ENCODE data around the gene CCT5. TPM values are rescaled to one million over a fixed set of nuclear protein-coding genes. Genes with fewer than 3 reads are reported as not detected.

The CCT5 gene
- total RNA-seq = 328 and 332 TPM in 2 replicates

DNA sequence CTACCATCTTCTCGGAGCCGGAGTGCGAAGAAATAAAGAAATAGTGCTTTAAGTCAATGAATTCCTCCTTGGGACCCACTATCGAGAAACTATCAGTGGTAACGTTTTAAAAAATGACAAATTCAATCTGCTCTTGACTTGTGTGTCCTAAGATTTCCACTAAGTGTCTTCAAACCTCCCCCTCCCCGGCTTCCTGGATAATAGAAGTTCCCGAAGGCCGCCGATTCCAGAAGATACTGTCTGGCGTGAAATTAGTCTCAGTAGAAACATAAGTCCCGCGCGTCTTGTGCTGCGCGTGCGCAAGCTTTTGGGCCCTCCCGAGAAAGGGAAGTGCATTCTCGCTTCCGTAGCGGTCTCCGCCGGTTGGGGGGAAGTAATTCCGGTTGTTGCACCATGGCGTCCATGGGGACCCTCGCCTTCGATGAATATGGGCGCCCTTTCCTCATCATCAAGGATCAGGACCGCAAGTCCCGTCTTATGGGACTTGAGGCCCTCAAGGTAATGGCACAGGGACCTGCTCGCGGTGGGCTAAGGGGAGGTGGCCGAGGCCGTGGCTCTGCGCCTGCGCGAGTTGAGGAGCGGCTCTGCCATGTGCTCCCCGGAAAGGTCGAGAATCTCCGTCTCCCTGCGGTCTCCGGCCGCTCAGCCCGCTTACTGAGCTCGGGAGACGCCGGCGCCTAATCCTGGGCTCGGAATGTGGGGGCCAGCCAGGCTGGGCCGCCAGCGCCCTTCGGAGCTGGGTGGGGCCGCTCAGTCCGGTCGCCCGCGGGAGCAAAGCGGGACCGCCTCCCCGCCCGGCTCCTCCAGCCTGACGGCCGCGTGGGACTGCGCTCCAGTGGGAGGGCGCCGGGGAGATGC, at the start of gene CCT5:
CCT5 (plus strand) TSS at position 333 of the 858 bp plus-strand sequence; CDS start at position 394, 61 bp downstream.
- intact Hi-C loops (cut with micrococcal nuclease) = loop anchor here (1.0 to 10.0 kb wide), 4 partner anchors 103 to 511 kb away; partner anchors contain the start of genes DAP, MARCHF6 and ROPN1L

DNA sequence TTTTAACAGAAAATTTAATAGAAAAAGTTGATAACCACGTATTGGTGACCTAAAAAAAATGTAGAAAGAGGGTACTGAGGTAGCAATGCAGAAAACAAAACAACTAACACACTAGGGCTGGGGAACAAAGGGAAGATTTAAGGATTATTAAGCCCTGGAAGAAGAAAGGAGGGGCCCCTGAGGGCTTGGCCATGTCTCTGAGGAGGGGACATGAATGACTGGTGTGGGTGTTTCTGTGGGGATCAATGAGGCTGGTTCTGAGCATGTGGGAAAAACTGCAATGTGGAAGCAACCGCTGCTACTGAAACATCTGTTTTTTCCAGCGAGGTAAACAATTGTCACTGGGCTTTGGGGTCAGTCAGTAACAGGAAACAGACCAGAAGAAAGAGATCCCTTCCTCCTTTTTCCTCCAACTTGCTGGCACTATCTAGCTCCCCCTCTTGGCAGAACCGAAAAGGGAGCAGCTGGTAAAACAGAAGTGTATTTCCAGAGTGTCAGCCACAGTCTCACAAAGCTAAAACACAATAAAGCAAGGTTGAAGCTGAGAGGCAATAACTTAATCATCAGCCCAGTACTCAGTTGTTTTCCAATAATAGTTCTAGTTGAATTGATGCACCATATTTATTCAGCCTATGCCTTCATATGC, 48.7 kb upstream of the CCT5 start:
- intact Hi-C loops (cut with micrococcal nuclease) = no loop called here

DNA sequence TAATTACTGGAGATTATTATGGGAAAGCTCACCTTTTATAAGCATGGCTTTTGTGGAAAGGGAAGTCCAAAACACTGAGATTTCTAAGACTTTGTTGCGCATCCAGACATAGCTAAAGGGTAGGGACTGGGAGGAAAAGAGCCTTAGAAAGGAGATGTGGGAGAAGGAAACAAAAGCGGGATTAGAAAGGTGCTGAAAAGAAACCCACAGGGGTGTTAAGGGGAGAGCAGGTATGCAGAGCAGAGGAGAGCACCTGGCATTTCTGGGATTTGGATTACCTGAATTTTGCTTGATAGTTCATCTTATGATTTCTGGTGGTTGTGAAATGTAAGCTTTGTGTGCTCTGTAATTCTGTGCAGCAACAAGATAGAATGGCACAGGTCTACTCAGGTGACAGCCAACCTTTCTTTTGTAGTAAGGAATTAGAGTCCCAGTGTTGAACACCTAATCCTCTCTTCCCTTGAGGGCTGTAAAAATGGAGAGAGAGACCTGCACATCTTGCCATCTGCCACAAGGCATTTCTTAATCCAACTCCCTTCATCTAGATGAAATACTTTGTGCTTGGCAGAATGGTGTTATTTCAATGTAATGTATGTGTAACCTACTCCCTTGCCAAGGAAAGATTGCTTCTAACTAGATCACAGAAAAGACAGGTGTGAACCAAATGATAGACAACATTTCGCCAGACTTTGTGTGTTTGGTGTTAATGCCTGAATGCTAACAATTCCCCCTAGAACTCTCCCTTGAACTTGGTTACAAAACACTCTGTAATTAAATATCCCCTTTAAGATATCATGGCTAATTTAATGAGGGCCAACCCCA, 47.8 kb upstream of the CCT5 start:
- intact Hi-C loops (cut with micrococcal nuclease) = no loop called here

DNA sequence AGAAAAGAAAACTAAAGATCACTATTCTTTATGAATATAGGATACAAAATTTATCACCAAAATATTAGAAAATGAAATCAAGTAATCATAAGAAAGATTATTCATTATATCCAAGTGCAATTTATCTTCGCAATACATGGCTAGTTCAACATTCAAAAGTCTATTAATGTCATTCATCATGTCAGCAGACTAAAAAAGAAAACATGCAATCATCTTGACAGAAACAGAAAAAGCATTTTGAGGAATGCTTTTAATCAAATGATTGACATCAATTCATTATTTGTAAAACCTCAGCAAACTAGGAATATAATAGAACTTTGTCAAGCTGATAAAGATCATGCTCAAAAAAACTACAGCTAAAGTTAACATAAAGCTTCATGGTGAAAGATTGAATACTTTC, 41.1 kb upstream of the CCT5 start:
- intact Hi-C loops (cut with micrococcal nuclease) = no loop called here

DNA sequence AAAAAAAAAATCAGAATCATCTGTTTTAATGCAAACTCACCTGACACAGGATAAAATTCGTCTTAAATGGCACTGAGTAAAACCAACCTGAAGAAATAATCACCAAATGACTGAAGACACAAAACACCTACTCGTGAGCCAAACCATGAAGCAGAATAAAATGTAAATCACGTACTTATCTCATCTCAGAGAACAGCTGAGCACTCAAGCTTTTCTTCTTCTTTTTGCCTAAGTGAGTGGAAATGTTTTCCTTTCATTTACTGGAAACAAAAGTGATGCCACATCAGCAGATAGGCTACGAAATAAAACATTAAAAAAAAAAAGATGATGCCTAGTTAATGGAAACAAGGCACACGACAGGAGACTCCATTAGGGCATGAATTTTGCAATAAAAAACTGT, 36.8 kb upstream of the CCT5 start:
- intact Hi-C loops (cut with micrococcal nuclease) = no loop called here

DNA sequence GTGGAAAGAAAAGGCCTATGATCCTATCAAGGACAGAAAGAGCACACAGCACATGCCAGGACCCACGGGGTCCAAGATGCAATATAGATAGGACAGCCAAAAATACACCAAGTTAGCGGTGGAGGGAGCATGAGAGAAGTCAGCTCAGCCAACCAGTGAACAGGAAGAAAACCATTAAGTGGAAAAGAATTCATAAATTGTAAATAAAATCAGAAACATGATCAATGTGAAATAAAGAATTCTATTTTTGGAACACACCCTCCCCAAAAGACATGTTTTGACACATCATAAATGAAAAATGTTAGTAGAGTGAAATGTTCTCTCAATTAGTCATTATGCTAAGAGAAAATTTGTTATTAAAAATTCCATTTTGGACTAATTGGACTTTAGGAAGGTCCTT, 36.0 kb upstream of the CCT5 start:
- intact Hi-C loops (cut with micrococcal nuclease) = no loop called here

DNA sequence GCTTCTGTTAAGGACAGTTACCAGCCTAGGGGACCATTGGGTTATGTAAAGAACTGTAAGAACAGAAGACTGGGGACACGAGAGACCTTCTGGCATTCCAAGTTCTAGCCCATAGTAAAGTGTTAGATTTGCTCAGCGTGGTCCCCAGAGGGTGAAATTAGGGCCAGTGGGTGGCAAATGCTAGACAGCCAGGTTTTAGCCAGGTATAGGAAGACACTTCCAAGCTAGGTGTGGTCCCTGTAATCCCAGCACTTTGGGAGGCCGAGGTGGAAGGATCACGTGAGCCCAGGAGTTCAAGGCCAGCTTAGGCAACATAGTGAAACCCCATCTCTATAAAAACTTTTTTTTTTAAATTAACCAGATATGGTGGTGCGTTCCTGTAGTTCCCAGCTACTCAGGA, 34.7 kb upstream of the CCT5 start:
- intact Hi-C loops (cut with micrococcal nuclease) = no loop called here

DNA sequence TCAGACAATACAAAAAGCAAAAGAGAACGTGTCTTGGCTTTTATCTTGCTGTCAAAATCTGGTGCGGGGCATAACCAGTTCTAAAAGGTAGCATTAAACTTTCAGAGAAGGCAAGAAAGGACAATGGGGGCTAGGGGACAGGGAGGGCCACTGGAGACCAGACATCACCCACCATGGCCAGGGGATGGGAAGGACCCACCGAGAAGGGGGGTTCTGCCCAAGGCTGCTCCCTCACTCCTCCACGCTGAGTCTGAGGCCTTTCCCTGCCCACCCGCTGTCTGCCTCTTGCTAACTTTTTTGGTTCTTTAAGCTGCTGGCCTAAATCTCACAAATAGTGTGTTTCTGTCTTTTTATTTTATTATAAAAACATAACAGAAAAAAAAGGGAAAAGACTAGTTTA, 34.0 kb upstream of the CCT5 start:
- intact Hi-C loops (cut with micrococcal nuclease) = no loop called here

DNA sequence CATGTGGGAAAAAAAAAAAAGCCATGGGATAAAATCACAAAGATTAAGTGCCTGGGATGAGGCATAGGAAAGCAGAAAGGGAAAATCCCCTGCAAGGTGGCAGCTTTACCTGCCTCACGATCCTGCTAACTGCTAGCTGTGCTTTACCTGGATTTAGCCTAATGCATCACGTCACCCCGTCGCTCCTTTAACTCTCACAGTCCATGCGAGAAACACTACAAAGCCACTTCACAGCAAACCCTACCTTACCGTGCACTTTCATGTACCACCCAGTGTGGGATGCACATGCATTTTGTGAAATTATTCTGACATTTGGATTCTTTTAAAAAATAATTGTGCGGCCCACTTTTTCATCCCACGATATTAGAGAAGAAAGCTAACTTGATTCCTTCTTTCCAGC, 31.4 kb upstream of the CCT5 start:
- intact Hi-C loops (cut with micrococcal nuclease) = no loop called here

DNA sequence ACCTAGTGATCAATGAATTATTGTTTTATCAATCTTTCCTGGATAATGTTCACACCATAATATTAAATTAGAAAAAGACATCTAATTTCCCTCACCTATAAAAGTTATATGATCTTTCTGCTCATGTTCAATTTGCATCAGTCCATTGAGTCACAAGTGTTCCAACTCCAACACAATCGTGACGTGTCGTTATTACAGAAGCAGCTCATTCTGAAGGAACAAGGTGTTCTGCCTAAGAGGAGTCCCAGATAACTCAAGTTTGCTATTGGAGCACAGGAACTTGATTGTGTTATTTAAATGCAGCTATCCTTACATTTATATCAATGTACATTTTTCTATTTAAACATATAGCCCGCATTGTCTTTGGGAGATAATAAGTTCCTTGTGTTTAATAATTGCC, 31.0 kb upstream of the CCT5 start:
- intact Hi-C loops (cut with micrococcal nuclease) = no loop called here

DNA sequence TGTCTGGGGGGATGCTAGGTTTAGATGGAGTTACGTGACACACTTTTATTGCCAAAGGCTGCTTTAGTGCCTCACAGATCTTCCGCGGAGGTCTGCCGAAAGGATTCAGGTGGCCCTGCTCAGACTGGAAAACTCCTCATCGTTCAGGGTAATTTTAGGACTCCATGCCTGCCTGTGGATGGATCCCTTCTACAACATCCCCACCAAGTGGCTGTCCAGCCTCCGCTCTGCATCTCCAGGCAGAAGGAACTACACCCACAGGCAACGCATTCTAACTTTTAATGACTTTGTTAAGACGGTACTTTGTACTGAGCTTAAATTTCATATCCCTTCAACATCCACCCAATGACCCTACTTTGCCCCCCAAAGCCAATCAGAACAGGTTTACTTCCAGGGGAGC, 29.8 kb upstream of the CCT5 start:
- intact Hi-C loops (cut with micrococcal nuclease) = no loop called here

DNA sequence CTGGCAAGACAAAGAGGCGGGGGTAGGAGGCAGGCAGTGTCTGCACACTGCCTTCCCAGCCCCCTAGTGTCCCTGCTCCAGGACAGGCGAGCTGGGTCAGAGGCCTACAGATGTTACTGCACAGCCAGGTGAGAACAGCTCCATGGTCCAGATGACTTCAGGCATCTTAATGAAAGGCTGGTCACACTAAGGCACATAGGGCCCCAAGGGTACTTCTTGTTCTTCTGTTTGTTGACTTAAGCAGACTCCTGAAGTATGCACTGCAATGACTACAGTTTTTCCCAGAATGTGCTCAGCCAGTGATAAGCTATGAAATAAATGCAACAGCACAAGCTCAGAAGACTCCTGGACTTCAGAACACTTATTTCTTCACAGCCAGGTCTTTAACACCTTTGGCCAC, 27.8 kb upstream of the CCT5 start:
- intact Hi-C loops (cut with micrococcal nuclease) = no loop called here

DNA sequence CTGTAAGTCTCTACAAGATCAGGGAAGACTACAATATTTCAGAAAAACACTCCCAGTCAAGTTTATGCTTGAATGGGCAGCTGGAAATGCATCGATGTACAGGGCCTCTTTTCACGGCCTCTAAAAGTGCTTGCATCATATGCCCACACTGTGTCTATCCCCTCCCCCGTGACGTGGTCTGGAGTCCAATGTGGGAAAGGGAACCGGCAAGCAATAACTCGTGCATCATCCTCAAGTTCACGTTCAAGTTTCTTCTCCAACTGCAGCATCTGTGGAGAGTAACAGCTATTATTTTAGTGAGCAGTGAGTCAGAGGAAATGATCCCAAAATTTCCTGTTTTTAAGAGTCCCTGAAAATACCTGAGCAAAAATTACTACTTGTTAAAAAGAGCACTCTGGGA, 22.7 kb upstream of the CCT5 start:
- intact Hi-C loops (cut with micrococcal nuclease) = no loop called here

DNA sequence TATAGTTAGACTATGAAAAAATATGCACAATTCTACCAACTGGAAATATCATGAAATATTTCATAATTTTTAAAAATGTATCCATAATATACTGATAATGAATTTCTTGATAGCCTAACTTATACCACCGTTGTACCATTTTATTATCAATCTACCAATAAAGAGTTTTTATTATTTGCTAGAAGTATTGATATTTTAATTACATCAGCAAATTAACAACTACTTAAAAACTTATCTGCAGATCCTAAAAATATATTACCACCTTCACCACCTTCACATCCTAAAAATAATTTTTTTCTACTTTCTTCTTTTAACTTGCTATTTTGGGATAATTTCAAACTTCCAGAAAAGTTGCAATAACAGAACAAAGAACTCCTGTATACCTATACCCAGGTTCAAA, 21.8 kb upstream of the CCT5 start:
- intact Hi-C loops (cut with micrococcal nuclease) = no loop called here

DNA sequence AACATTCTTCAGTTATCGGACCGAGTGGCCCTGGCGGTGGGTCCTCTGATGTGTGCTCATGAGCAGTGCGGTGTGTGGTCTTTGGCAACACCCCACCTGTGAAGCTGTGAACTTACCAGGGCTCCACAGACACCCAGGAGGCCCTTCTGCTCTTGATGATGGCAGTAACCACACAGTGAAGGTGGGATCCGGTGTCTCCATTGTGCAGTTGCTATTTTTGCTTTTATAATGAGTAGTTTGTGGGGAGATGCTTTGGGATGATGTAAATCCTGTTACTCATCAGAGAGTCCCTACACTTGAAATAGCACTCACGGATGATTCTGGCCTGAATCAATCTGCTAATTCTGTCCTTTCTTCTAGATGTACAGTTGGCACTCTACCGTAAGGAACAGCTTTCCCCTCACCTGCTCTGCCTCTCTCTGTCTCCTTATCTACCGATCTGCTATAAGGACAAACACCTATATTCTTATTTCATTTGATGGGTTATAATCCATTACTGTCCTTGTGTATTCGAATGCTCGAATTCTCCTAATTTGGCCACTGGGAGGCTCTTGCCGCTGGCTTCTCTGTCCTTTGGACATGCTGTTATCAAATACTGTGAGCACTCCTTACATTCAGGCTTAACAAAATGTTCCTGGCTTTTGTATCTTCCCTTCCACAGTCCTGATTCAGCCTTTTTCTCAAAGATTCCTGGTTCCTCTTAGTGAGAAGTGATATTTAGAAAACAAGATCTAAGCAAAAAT, 20.6 kb upstream of the CCT5 start:
- intact Hi-C loops (cut with micrococcal nuclease) = no loop called here

DNA sequence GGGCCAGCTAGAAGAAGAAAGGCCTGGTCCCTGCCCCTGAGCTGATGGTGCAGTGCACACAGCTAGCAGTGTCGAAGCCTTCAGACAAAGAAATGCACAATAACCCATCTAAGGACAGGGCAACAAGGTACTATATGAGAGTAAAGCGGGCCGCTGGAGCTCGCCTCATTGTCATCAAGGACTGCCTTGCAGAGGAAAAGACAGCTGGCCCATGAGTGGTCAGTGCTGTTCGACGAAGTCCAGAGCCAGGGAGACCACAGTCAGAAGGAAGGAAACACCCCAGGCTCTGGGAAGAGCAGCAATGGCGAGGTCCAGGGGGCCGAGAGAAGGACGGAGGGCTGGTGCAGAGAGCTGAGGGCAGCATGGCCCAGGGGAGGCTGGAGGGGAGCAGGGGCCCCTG, 17.7 kb upstream of the CCT5 start:
- intact Hi-C loops (cut with micrococcal nuclease) = no loop called here

DNA sequence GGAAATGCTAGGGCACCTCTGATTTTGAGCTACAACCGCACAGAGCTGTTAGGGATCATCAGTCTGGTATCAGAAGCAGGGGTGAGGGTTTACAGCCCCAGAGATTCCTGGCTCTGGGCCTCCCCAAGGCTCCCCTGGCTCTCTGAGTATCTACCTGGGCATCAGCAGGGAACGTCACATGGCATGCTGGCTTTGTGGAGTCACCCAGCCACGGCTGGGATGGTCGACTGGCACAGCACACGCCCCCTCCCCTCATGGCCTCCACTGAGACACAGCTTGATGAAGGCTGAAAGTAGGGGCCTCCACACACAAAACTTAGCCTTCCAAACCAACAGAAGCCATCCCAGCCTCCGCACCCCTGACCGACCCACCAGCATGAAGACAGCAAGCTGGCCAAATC, 17.1 kb upstream of the CCT5 start:
- intact Hi-C loops (cut with micrococcal nuclease) = no loop called here

DNA sequence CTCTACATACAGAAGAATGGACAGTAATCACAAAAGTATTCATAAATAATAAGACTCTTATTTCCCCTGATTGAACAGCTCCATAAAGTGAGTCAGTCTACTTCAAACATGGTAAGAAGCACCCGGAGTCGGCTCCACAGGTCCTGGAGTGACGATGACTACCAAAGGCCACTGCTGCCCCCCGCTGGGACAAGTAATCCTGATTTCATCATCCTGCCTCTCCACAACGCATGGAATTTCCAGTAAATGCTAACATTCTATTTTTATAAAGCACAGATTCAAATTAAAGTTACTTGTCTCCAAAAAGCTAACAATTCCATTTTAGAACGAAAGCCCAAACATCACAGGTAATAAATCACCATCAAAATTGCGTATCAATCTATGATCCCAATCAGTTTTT, 16.6 kb upstream of the CCT5 start:
- intact Hi-C loops (cut with micrococcal nuclease) = no loop called here

DNA sequence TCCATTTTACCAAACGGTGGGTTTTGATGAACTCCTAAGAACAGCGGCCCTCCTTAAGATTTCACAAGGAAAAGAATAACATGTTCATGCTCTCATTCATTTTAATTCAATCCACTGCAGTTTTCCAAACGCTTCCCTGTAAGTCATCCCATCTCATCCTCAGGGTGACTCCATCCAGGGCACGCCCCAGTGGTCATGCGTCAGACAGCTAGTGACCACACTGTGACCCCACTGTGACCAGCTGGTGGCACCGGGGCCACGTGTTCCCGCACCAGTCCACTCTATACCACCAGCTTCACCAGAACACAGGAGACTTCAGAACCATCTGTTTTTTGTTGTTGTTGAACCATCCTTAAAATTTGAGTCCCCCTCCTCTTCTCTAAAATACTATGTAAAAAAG, 14.7 kb upstream of the CCT5 start:
- intact Hi-C loops (cut with micrococcal nuclease) = no loop called here

DNA sequence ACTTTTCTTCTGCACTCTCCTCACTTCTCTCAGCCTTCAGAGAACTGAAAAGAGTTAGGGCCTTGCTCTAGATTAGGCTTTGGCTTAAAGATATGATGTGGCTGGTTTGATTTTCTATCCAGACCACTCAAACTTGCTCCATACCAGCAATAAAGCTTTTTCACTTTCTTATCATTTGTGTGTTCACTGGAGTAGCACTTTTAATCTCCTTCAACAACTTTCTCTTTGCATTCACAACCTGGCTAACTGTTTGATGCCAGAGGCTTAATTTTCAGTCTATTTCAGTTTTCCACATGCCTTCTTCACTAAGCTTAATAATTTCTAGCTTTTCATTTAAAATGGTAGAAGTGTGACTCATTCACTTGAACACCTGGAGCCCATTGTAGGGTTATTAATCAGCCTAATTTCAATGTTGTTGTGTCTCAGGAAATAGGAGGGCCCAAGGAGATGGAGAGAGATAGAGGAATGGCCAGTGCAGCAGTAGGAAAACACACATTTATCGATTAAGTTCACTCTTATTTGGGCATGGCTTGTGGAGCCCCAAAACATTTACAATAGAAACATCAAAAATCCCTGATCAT, 6.3 kb upstream of the CCT5 start:
- intact Hi-C loops (cut with micrococcal nuclease) = no loop called here

DNA sequence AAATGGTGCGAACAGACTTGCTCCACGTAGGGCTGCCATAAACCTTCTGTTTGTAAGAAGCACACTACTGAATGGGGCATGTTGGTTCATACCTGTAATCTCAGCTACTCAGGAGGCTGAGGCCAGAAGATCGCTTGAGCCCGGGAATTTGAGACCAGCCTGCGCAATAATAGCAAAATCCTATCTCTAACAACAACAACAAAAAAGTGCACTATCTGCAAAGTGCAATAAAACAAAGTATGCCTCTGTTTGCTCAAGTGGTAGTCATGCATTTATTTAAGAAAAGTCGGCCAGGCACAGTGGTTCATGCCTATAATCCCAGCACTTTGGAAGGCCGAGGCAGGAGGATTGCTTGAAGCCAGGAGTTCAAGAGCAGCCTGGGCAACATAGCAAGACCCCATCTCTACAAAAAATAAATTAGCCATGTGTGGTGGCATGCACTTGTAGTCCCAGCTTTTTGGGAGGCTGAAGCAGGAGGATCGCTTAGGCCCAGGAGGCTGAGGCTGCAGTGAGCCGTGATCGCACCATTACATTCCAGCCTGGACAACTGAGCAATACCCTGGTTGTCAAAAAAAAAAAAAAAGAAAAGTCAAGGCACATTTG, 5.6 kb upstream of the CCT5 start:
- intact Hi-C loops (cut with micrococcal nuclease) = no loop called here

All from T-helper 2 cell treated with Interferon-gamma antibody and Interleukin-4, amounts not matched to agents 100 ng/mL and 5 ng/mL, for 36 hours (primary cell).